Fibroblast of lung (primary cell): ENCODE results near the gene GABRP. TPM values are rescaled to one million over a fixed set of nuclear protein-coding genes. Genes with fewer than 3 reads are reported as not detected.

ENCODE experiments used
- DNase-seq, 2 donors: peaks; one replicate each; pipeline versions ENCODE4 v3.0.0 to v3.0.0-alpha.2; 2010; ENCODE audit warnings: low read depth in 2 of 2
- H2AFZ ChIP-seq: 2 replicates; pipeline ENCODE4 v1.5.1; 2012; ENCODE audit warnings: low read length, control low read depth, inconsistent platforms
- H3K27ac ChIP-seq: 2 replicates; pipeline ENCODE4 v1.5.1; 2011; ENCODE audit warnings: low read length, control low read depth; ENCODE audit not compliant: insufficient read depth
- H3K27me3 ChIP-seq: 2 replicates; pipeline ENCODE4 v1.5.1; 2011; ENCODE audit warnings: mild to moderate bottlenecking, low read length; ENCODE audit not compliant: control insufficient read depth, insufficient read depth
- H3K36me3 ChIP-seq: 2 replicates; pipeline ENCODE4 v1.5.1; 2011; ENCODE audit warnings: low read length; ENCODE audit not compliant: control insufficient read depth, insufficient read depth
- H3K4me1 ChIP-seq: 2 replicates; pipeline ENCODE4 v1.5.1; 2011; ENCODE audit warnings: low read length; ENCODE audit not compliant: control insufficient read depth, insufficient read depth; ENCODE audit errors: extremely low read depth
- H3K4me2 ChIP-seq: 2 replicates; pipeline ENCODE4 v1.5.1; 2011; ENCODE audit warnings: low read length, control low read depth; ENCODE audit not compliant: insufficient read depth; ENCODE audit errors: extremely low read depth
- H3K4me3 ChIP-seq, 4 experiments: fragments of 200-600 bp in 1 of 4; sonication (generic) in 1 of 4; replicated peaks in 1 of 4; 2 replicates each; pipeline ENCODE4 v1.5.1; 2011 to 2016; ENCODE audit warnings: low read length in 4 of 4, low read depth in 3 of 4, mild to moderate bottlenecking in 3 of 4, control low read depth in 2 of 4, inconsistent platforms in 1 of 4, mixed read lengths in 1 of 4; ENCODE audit not compliant: insufficient read depth in 1 of 4; ENCODE audit errors: control extremely low read depth in 1 of 4
- H3K79me2 ChIP-seq: 2 replicates; pipeline ENCODE4 v1.5.1; 2012; ENCODE audit warnings: mild to moderate bottlenecking, low read length, inconsistent platforms; ENCODE audit not compliant: control insufficient read depth, insufficient read depth
- H3K9ac ChIP-seq: 2 replicates; pipeline ENCODE4 v1.5.1; 2011; ENCODE audit warnings: mild to moderate bottlenecking, low read length, control low read depth; ENCODE audit not compliant: insufficient read depth
- H3K9me3 ChIP-seq: 2 replicates; pipeline ENCODE4 v1.5.1; 2012; ENCODE audit warnings: low read depth, low read length; ENCODE audit not compliant: control insufficient read depth, insufficient read depth
- H4K20me1 ChIP-seq: 2 replicates; pipeline ENCODE4 v1.5.1; 2011; ENCODE audit warnings: low read length; ENCODE audit not compliant: control insufficient read depth, insufficient read depth; ENCODE audit errors: extremely low read depth
- EZH2 ChIP-seq: IDR thresholded peaks from 2 replicates; pipeline ENCODE4 v1.5.1; 2012; ENCODE audit warnings: low read length, control low read depth, mild to moderate bottlenecking; ENCODE audit errors: missing control alignments
- polyA plus RNA-seq, 2 donors: library from polyadenylated mRNA; depleted of rRNA in 1 of 2; stranded (reverse) in 1 of 2; unstranded in 1 of 2; fragments of >200 nt; gene quantifications; 2 replicates each; pipeline ENCODE4 v1.2.1, GENCODE V29; 2011 to 2012; ENCODE audit warnings: missing spikeins in 1 of 2
- total RNA-seq: library from RNA; depleted of rRNA; stranded (reverse); fragments of >200 nt; gene quantifications from 2 replicates; pipeline ENCODE4 v1.2.1, GENCODE V29; 2014
- TF ChIP-seq, protein P1 (sequence below), 2 donors: IDR thresholded peaks in 1 of 2; conservative IDR thresholded peaks in 1 of 2; 1 replicate in 1 of 2; 2 replicates in 1 of 2; pipeline ENCODE4 v1.5.1; 2011 to 2012; ENCODE audit warnings: low read length in 2 of 2, control low read depth in 1 of 2, inconsistent platforms in 1 of 2, low read depth in 1 of 2, mild to moderate bottlenecking in 1 of 2

Gene GABRP
- total and polyA plus RNA-seq, 2 donors (not counting 1 experiment from before 2014, with no cell fraction given) = not detected

DNA sequence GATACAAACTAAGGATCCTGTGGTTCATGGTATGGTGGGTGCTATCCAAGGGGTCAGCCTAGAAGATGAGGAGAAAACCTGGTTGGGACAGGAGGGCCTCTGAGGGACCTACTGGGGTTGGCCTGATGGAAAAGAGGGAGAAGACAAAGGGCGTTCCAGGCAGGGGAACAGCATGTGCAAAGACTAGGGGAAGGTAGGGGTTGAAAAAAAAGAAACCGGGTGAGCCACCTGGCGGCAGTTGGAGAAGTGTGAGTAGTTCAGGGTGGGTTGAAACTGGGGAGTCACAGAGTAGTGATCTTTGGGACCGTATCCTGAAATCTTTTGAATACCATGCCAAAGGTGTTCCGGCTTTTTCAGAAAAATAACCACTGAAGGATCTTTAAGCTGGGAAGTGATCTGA is 8.7 kb upstream of the GABRP start:
- no peak for DNase-seq
- Histone ChIP-seq H2AFZ (no peak overlapping the region), H3K27me3 (no peaks in the 10 kb centered on the region), H3K79me2 (no peaks in the 10 kb centered on the region), H3K27ac (no peak overlapping the region), H3K9ac (no peak overlapping the region), H3K4me1 (no peaks in the 10 kb centered on the region), H3K36me3 (no peaks in the 10 kb centered on the region), H3K4me3 (no peak overlapping the region), H3K4me2 (no peak overlapping the region), H3K9me3 (no peaks in the 10 kb centered on the region), H4K20me1 (no peaks in the 10 kb centered on the region)
- no peak for TF ChIP-seq EZH2
- TF ChIP-seq, protein P1, sequence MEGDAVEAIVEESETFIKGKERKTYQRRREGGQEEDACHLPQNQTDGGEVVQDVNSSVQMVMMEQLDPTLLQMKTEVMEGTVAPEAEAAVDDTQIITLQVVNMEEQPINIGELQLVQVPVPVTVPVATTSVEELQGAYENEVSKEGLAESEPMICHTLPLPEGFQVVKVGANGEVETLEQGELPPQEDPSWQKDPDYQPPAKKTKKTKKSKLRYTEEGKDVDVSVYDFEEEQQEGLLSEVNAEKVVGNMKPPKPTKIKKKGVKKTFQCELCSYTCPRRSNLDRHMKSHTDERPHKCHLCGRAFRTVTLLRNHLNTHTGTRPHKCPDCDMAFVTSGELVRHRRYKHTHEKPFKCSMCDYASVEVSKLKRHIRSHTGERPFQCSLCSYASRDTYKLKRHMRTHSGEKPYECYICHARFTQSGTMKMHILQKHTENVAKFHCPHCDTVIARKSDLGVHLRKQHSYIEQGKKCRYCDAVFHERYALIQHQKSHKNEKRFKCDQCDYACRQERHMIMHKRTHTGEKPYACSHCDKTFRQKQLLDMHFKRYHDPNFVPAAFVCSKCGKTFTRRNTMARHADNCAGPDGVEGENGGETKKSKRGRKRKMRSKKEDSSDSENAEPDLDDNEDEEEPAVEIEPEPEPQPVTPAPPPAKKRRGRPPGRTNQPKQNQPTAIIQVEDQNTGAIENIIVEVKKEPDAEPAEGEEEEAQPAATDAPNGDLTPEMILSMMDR (conservative IDR thresholded peaks at IDR 0.05 in 1 of 2, IDR thresholded peaks at IDR 0.05 in 1 of 2; ENCODE audit: low read depth in 1 of 2, low read length in 2 of 2) = no peak

DNA sequence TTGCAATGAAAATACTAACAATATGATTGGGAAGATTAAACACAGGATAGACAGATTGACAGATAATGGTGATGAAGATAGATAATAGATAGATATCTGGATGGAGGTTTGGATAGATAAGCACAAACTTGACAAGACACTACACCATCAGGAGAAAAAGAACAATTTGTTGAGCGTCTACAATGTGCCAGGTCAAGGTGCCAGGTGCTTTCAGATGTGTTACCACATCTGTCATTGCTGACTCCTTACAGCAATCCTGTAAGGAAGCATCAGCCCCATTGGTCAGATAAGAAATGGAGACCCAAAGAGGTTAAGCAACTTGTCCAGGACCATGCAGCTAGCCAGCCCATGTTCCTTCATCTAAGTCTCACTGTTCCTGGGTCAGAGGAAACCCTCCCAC is 1.6 kb upstream of the GABRP start:
- Histone ChIP-seq H3K79me2 (no peaks in the 10 kb centered on the region), H3K4me3 (no peak overlapping the region), H3K36me3 (no peaks in the 10 kb centered on the region), H3K9ac (no peak overlapping the region), H4K20me1 (no peaks in the 10 kb centered on the region), H3K4me1 (no peaks in the 10 kb centered on the region), H2AFZ (no peak overlapping the region), H3K4me2 (no peak overlapping the region), H3K9me3 (no peaks in the 10 kb centered on the region), H3K27ac (no peak overlapping the region), H3K27me3 (no peaks in the 10 kb centered on the region)
- DNase-seq = no peak
- no peak for TF ChIP-seq EZH2
- TF ChIP-seq, protein P1 (conservative IDR thresholded peaks at IDR 0.05 in 1 of 2, IDR thresholded peaks at IDR 0.05 in 1 of 2; ENCODE audit: low read depth in 1 of 2, low read length in 2 of 2) = no peak

DNA sequence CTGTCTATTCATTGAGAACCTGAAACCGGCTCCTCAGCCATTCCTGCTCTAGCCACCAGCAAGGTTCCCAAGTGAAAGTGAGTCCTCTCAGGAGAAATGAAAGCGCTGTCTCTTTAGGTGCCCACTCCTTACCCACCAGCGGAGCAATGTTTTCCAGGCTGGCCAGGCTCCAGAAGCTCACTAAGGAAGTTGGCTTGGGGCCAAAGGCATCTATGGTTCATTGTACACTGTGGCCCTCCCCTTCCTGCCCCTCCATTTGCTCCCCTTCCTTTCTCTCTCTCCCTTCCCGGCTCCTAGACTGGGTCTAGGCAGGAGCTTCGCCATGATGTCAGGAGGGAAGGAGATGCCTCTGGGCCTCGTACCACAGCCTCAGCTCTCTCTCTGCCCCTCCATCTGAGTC is 1.1 kb upstream of the GABRP start:
- H3K4me1 ChIP-seq = no peaks in the 10 kb centered on the region
- H2AFZ ChIP-seq = no peak overlapping the region
- H3K27me3 ChIP-seq = no peaks in the 10 kb centered on the region
- no peak overlapping the region for H3K4me3 ChIP-seq
- H3K9ac ChIP-seq = no peak overlapping the region
- H3K4me2 ChIP-seq = no peak overlapping the region
- no peak for DNase-seq
- H3K79me2 ChIP-seq = no peaks in the 10 kb centered on the region
- TF ChIP-seq EZH2 = no peak
- TF ChIP-seq, protein P1 (conservative IDR thresholded peaks at IDR 0.05 in 1 of 2, IDR thresholded peaks at IDR 0.05 in 1 of 2; ENCODE audit: low read depth in 1 of 2, low read length in 2 of 2) = no peak
- no peaks in the 10 kb centered on the region for H4K20me1 ChIP-seq
- no peak overlapping the region for H3K27ac ChIP-seq
- no peaks in the 10 kb centered on the region for H3K36me3 ChIP-seq
- no peaks in the 10 kb centered on the region for H3K9me3 ChIP-seq
